WTC11 (cell line): ENCODE data around the gene COQ7. TPM values are rescaled to one million over a fixed set of nuclear protein-coding genes. Genes with fewer than 3 reads are reported as not detected.
A peak's percentile ranks its signal among the peaks of the same experiment; 100 is the strongest.

Source experiments
- ATAC-seq: fragments of 200-7000 bp; cut with Tn5 transposase; 2 replicates; pipeline ENCODE4 v1.10.0; 2021; ENCODE audit warnings: mild to moderate bottlenecking, moderate library complexity
- CTCF ChIA-PET: fragments of 300-600 bp; sonication (Branson Sonifier 250); formaldehyde crosslinking; loops from one replicate; lab custom pipeline; 2021; ENCODE audit warnings: antibody characterized with exemption; lab: Charles Lee
- POLR2A ChIA-PET: fragments of 350-600 bp; sonication (Branson Sonifier 250); formaldehyde crosslinking; loops from one replicate; lab custom pipeline; 2021; ENCODE audit warnings: antibody characterized with exemption; lab: Charles Lee
- DNase-seq: peaks from one replicate; pipeline ENCODE4 v3.0.0; 2021; ENCODE audit warnings: low spot score
- H3K27ac Mint-ChIP-seq: 2 replicates; pipeline ENCODE4 v1.8.0; 2021; ENCODE audit warnings: mixed read lengths
- H3K27me3 Mint-ChIP-seq: 2 replicates; pipeline ENCODE4 v1.8.0; 2021; ENCODE audit warnings: low read depth, mild to moderate bottlenecking, moderate library complexity, mixed read lengths
- H3K36me3 Mint-ChIP-seq: 2 replicates; pipeline ENCODE4 v1.8.0; 2021; ENCODE audit warnings: mixed read lengths
- H3K4me1 Mint-ChIP-seq: 2 replicates; pipeline ENCODE4 v1.8.0; 2022; ENCODE audit warnings: mixed read lengths
- H3K4me3 Mint-ChIP-seq: 2 replicates; pipeline ENCODE4 v1.8.0; 2021; ENCODE audit warnings: mild to moderate bottlenecking, moderate library complexity, mixed read lengths
- H3K9me3 Mint-ChIP-seq: 2 replicates; pipeline ENCODE4 v1.8.0; 2021; ENCODE audit warnings: mixed read lengths
- AR ChIP-seq: fragments of 250-450 bp; sonication (Bioruptor Pico); IDR thresholded peaks from 2 replicates; pipeline ENCODE4 v1.9.0; 2021; ENCODE audit warnings: mild to moderate bottlenecking
- FOXK1 ChIP-seq: sonication (generic); formaldehyde crosslinking; IDR thresholded peaks from 2 replicates; pipeline ENCODE4 v1.8.0; 2022; ENCODE audit warnings: mild to moderate bottlenecking, moderate library complexity, missing genetic modification reagents
- FOXP1 ChIP-seq: sonication (generic); formaldehyde crosslinking; IDR thresholded peaks from 2 replicates; pipeline ENCODE4 v1.8.0; 2022; ENCODE audit warnings: missing genetic modification reagents, mild to moderate bottlenecking, moderate library complexity, borderline replicate concordance
- IRF1 ChIP-seq: sonication (generic); formaldehyde crosslinking; IDR thresholded peaks from 2 replicates; pipeline ENCODE4 v1.8.0; 2023; ENCODE audit warnings: missing genetic modification reagents
- IRF2 ChIP-seq: sonication (generic); formaldehyde crosslinking; IDR thresholded peaks from 2 replicates; pipeline ENCODE4 v1.8.0; 2022; ENCODE audit warnings: low read depth, missing genetic modification reagents, borderline replicate concordance
- JUN ChIP-seq: sonication (generic); formaldehyde crosslinking; IDR thresholded peaks from 2 replicates; pipeline ENCODE4 v1.8.0; 2023; ENCODE audit warnings: mild to moderate bottlenecking, missing genetic modification reagents
- KAT7 ChIP-seq: sonication (generic); formaldehyde crosslinking; IDR thresholded peaks from 2 replicates; pipeline ENCODE4 v1.8.1; 2023; ENCODE audit warnings: missing genetic modification reagents, mild to moderate bottlenecking, borderline replicate concordance
- MAX ChIP-seq: sonication (generic); formaldehyde crosslinking; IDR thresholded peaks from 2 replicates; pipeline ENCODE4 v1.8.0; 2022; ENCODE audit warnings: mild to moderate bottlenecking, missing genetic modification reagents
- STAT6 ChIP-seq: sonication (generic); formaldehyde crosslinking; conservative IDR thresholded peaks from 2 replicates; pipeline ENCODE4 v1.8.1; 2023; ENCODE audit warnings: mild to moderate bottlenecking, low read depth, missing genetic modification reagents, moderate library complexity
- TEAD4 ChIP-seq: sonication (generic); formaldehyde crosslinking; IDR thresholded peaks from 2 replicates; pipeline ENCODE4 v1.8.0; 2022; ENCODE audit warnings: mild to moderate bottlenecking, missing genetic modification reagents
- USF2 ChIP-seq: sonication (generic); formaldehyde crosslinking; IDR thresholded peaks from 2 replicates; pipeline ENCODE4 v1.8.1; 2023; ENCODE audit warnings: mild to moderate bottlenecking, missing genetic modification reagents, moderate library complexity
- ZBTB43 ChIP-seq: sonication (generic); formaldehyde crosslinking; IDR thresholded peaks from 2 replicates; pipeline ENCODE4 v1.8.1; 2023; ENCODE audit warnings: mild to moderate bottlenecking, missing genetic modification reagents
- ZNF121 ChIP-seq: sonication (generic); formaldehyde crosslinking; IDR thresholded peaks from 2 replicates; pipeline ENCODE4 v1.8.0; 2023; ENCODE audit warnings: missing genetic modification reagents
- ZNF219 ChIP-seq: sonication (generic); formaldehyde crosslinking; IDR thresholded peaks from 2 replicates; pipeline ENCODE4 v1.8.0; 2023; ENCODE audit warnings: missing genetic modification reagents, mild to moderate bottlenecking, borderline replicate concordance
- total RNA-seq: library from RNA; stranded (reverse); gene quantifications from 3 replicates; pipeline ENCODE4 v1.2.3, GENCODE V29; 2021

Gene COQ7
- total RNA-seq, 1 experiment from 2014 or later, result 20.7 TPM

GRCh38 chr16:19093631-19094541 lies 26.5 kb downstream of the COQ7 start:
- Mint-ChIP-seq H3K9me3 (peaks cover 25% of the 10 kb centered on the region), H3K27me3 (peaks cover 2% of the 10 kb centered on the region), H3K4me1 (peaks cover 11% of the 10 kb centered on the region; the same call in 1 of the 2 replicates), H3K27ac (no peak overlapping the region), H3K36me3 (0 out of 2 replicates have a peak, but pooled peaks cover 2% of the 10 kb centered on the region), H3K4me3 (no peak overlapping the region)
- ChIA-PET CTCF (interaction anchor here (0.6 to 4.4 kb wide), 18 partner anchors 8 to 307 kb away, joined by 3 to 29 read pairs (median 4); partner anchors contain the start of genes ITPRIPL2 and TMC7), POLR2A (no interaction called here)
- DNase-seq (no peak), ATAC-seq (no peak)
- TF ChIP-seq TEAD4 (CRISPR knock-in tag) (no peak), KAT7 (no peak), IRF1 (CRISPR knock-in tag) (no peak), ZNF219 (CRISPR knock-in tag) (no peak), JUN (CRISPR knock-in tag) (no peak), STAT6 (no peak), USF2 (CRISPR knock-in tag) (no peak), MAX (CRISPR knock-in tag) (no peak), FOXP1 (CRISPR knock-in tag) (no peak)
- TF ChIP-seq, all 79 proteins: peak for 0

- Mint-ChIP-seq H3K27me3 (peaks cover 2% of the 10 kb centered on the region), H3K36me3 (0 out of 2 replicates have a peak, but pooled peaks cover 2% of the 10 kb centered on the region)
- no peak for ATAC-seq
- TF ChIP-seq ZNF121, result 0 out of 2 replicates have a peak, but pooled peaks have one; percentile 24
- TF ChIP-seq IRF2 (CRISPR knock-in tag), result no peak
- TF ChIP-seq, all 79 proteins: peak for 1
- POLR2A ChIA-PET, result no interaction called here
- no peak for DNase-seq
- no peak overlapping the region for H3K4me3 Mint-ChIP-seq
- CTCF ChIA-PET, result interaction anchor here (0.6 to 4.4 kb wide), 18 partner anchors 9 to 408 kb away, joined by 3 to 29 read pairs (median 4); partner anchors contain the start of genes ITPRIPL2 and TMC7
- peaks cover 27% of the 10 kb centered on the region for H3K9me3 Mint-ChIP-seq
- no peak overlapping the region for H3K27ac Mint-ChIP-seq
- peaks cover 11% of the 10 kb centered on the region; the same call in 1 of the 2 replicates for H3K4me1 Mint-ChIP-seq
These were observed 27.3 kb downstream of the COQ7 start for GRCh38 chr16:19094542-19095365.

GRCh38 chr16:19095654-19096053 lies 28.2 kb downstream of the COQ7 start:
- Mint-ChIP-seq H3K9me3 (peaks cover 30% of the 10 kb centered on the region), H3K4me1 (peaks cover 11% of the 10 kb centered on the region; the same call in 1 of the 2 replicates), H3K27me3 (peaks cover 2% of the 10 kb centered on the region), H3K36me3 (0 out of 2 replicates have a peak, but pooled peaks cover 2% of the 10 kb centered on the region), H3K4me3 (no peak overlapping the region), H3K27ac (no peak overlapping the region)
- POLR2A ChIA-PET, result no interaction called here
- CTCF ChIA-PET, result interaction anchor here (1.2 to 4.4 kb wide), 6 partner anchors 9 to 407 kb away, joined by 3 to 29 read pairs (median 11); partner anchors contain the start of genes ITPRIPL2 and TMC7
- no peak for DNase-seq
- ATAC-seq, result no peak
- TF ChIP-seq AR (CRISPR knock-in tag) (no peak), ZBTB43 (no peak), FOXK1 (no peak)
